Measurements from ENCODE around the gene DSG1. TPM values are rescaled to one million over a fixed set of nuclear protein-coding genes. Genes with fewer than 3 reads are reported as not detected.

Gene DSG1
- polyA plus RNA-seq, 1 donor from 2014 or later: not detected

GRCh38 chr18:31278609-31279071, 39.3 kb upstream of the DSG1 start:
- Histone ChIP-seq H2AFZ (ENCODE audit: low read depth, low read length) (no peak overlapping the region), H3K79me2 (replicated peaks; ENCODE audit: insufficient read depth, low read length) (no peaks in the 10 kb centered on the region), H3K36me3 (ENCODE audit: insufficient read depth, low read length) (no peaks in the 10 kb centered on the region), H4K20me1 (ENCODE audit: insufficient read depth) (no peaks in the 10 kb centered on the region), H3K4me3 (ENCODE audit: low read length) (no peak overlapping the region), H3K4me2 (ENCODE audit: low read length) (no peak overlapping the region), H3F3A (ENCODE audit: insufficient read depth, low read length, poor library complexity, severe bottlenecking) (no peaks in the 10 kb centered on the region), H3K27ac (ENCODE audit: low read length) (no peak overlapping the region), H3K9ac (ENCODE audit: low read length) (no peak overlapping the region), H3K9me3 (ENCODE audit: low read length) (no peaks in the 10 kb centered on the region), H3K27me3 (ENCODE audit: insufficient read depth, low read depth, low read length) (no peaks in the 10 kb centered on the region), H3K9me2 (ENCODE audit: insufficient read depth, low read length) (no peaks in the 10 kb centered on the region)
- TF ChIP-seq EZH2 (IDR thresholded peaks at IDR 0.05; ENCODE audit: borderline replicate concordance, insufficient read depth, low read length, poor library complexity, severe bottlenecking) (no peak), TAF1 (IDR thresholded peaks at IDR 0.05; ENCODE audit: low read depth) (no peak), MXI1 (conservative IDR thresholded peaks at IDR 0.05; ENCODE audit: poor library complexity, severe bottlenecking) (no peak), POLR2AphosphoS5 (IDR thresholded peaks at IDR 0.05) (no peak), RAD21 (conservative IDR thresholded peaks at IDR 0.05) (no peak), EP300 (conservative IDR thresholded peaks at IDR 0.05; ENCODE audit: poor library complexity, severe bottlenecking) (no peak), CTCF (IDR thresholded peaks at IDR 0.05; ENCODE audit: poor library complexity, severe bottlenecking) (no peak), REST (IDR thresholded peaks at IDR 0.05; ENCODE audit: borderline replicate concordance) (no peak), SMC3 (conservative IDR thresholded peaks at IDR 0.05; ENCODE audit: poor library complexity) (no peak)

GRCh38 chr18:31280502-31280901, 37.5 kb upstream of the DSG1 start:
- TF ChIP-seq RAD21 (conservative IDR thresholded peaks at IDR 0.05) (no peak), CTCF (IDR thresholded peaks at IDR 0.05; ENCODE audit: poor library complexity, severe bottlenecking) (no peak), SMC3 (conservative IDR thresholded peaks at IDR 0.05; ENCODE audit: poor library complexity) (no peak), EP300 (conservative IDR thresholded peaks at IDR 0.05; ENCODE audit: poor library complexity, severe bottlenecking) (no peak), EZH2 (IDR thresholded peaks at IDR 0.05; ENCODE audit: borderline replicate concordance, insufficient read depth, low read length, poor library complexity, severe bottlenecking) (no peak), POLR2AphosphoS5 (IDR thresholded peaks at IDR 0.05) (no peak), TAF1 (IDR thresholded peaks at IDR 0.05; ENCODE audit: low read depth) (no peak), MXI1 (conservative IDR thresholded peaks at IDR 0.05; ENCODE audit: poor library complexity, severe bottlenecking) (no peak), REST (IDR thresholded peaks at IDR 0.05; ENCODE audit: borderline replicate concordance) (no peak)
- Histone ChIP-seq H2AFZ (ENCODE audit: low read depth, low read length) (no peak overlapping the region), H3K4me3 (ENCODE audit: low read length) (no peak overlapping the region), H3K27ac (ENCODE audit: low read length) (no peak overlapping the region), H3K9me2 (ENCODE audit: insufficient read depth, low read length) (no peaks in the 10 kb centered on the region), H3F3A (ENCODE audit: insufficient read depth, low read length, poor library complexity, severe bottlenecking) (no peaks in the 10 kb centered on the region), H3K36me3 (ENCODE audit: insufficient read depth, low read length) (no peaks in the 10 kb centered on the region), H4K20me1 (ENCODE audit: insufficient read depth) (no peaks in the 10 kb centered on the region), H3K27me3 (ENCODE audit: insufficient read depth, low read depth, low read length) (no peaks in the 10 kb centered on the region), H3K9ac (ENCODE audit: low read length) (no peak overlapping the region), H3K9me3 (ENCODE audit: low read length) (no peaks in the 10 kb centered on the region), H3K4me2 (ENCODE audit: low read length) (no peak overlapping the region), H3K79me2 (replicated peaks; ENCODE audit: insufficient read depth, low read length) (no peaks in the 10 kb centered on the region)
